GM23248 (cell line): ENCODE results near the gene FOXE3.

Source experiments
- EZH2 ChIP-seq: fragments of 200-600 bp; sonication (generic); IDR thresholded peaks from 2 replicates; pipeline ENCODE4 v1.6.1; 2018; ENCODE audit warnings: antibody characterized with exemption, mild to moderate bottlenecking; ENCODE audit not compliant: insufficient read depth, poor library complexity, severe bottlenecking
- EZH2phosphoT487 ChIP-seq: fragments of 200-600 bp; sonication (generic); IDR thresholded peaks from 2 replicates; pipeline ENCODE4 v1.6.1; 2018; ENCODE audit warnings: antibody characterized with exemption, moderate library complexity, mild to moderate bottlenecking, low read depth; ENCODE audit not compliant: insufficient read depth

GRCh38 chr1:47399138-47399845, 16.8 kb upstream of the FOXE3 start:
- no peak for TF ChIP-seq EZH2
- TF ChIP-seq EZH2phosphoT487 = no peak
